ENCODE measurements around the gene SPACA5. TPM values are rescaled to one million over a fixed set of nuclear protein-coding genes. Genes with fewer than 3 reads are reported as not detected.

SPACA5 gene
- total RNA-seq, 1 donor from 2014 or later: not detected

DNA sequence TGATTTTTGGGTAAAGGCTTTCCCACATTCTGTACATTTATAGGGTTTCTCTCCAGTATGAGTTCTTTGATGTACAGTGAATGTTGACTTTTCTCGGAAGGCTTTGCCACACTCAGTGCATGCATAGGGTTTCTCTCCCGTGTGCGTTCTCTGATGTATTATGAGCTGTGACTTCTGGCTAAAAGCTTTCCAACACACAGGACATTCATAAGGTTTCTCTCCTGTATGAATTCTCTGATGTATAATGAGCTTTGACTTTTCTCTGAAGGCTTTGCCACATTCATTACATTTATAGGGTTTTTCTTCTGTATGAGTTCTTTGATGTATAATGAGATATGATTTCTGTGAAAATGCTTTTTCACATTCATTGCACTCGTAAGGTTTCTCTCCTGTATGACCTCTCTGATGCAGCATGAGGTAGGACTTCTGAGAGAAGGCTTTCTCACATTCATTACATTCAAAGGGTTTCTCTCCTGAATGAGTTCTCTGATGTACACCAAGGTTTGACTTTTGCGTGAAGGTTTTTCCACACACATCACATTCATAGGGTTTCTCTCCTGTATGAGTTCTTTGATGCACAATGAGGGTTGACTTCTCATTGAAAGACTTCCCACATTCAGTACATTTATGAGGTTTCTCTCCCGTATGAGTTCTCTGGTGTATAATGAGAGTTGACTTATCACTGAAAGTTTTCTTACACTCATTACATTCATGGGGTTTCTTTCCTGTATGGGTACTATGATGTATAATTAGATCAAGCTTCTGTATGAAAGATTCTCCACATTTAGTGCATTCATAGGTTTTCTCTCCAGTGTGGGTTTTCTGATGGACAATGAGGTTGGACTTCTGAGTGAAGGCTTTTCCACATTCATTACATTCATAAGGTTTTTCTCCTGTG, 30.3 kb upstream of the SPACA5 start:
- Mint-ChIP-seq H3K27ac (ENCODE audit: unreplicated experiment) (no peak overlapping the region), H3K4me3 (ENCODE audit: unreplicated experiment) (peak overlapping the region; percentile 85), H3K27me3 (ENCODE audit: unreplicated experiment) (no peaks in the 10 kb centered on the region), H3K9me3 (ENCODE audit: unreplicated experiment) (peaks cover 23% of the 10 kb centered on the region), H3K4me1 (ENCODE audit: unreplicated experiment) (no peaks in the 10 kb centered on the region), H3K36me3 (ENCODE audit: low read depth, unreplicated experiment) (peaks cover 84% of the 10 kb centered on the region)
- TF ChIP-seq, protein P1, sequence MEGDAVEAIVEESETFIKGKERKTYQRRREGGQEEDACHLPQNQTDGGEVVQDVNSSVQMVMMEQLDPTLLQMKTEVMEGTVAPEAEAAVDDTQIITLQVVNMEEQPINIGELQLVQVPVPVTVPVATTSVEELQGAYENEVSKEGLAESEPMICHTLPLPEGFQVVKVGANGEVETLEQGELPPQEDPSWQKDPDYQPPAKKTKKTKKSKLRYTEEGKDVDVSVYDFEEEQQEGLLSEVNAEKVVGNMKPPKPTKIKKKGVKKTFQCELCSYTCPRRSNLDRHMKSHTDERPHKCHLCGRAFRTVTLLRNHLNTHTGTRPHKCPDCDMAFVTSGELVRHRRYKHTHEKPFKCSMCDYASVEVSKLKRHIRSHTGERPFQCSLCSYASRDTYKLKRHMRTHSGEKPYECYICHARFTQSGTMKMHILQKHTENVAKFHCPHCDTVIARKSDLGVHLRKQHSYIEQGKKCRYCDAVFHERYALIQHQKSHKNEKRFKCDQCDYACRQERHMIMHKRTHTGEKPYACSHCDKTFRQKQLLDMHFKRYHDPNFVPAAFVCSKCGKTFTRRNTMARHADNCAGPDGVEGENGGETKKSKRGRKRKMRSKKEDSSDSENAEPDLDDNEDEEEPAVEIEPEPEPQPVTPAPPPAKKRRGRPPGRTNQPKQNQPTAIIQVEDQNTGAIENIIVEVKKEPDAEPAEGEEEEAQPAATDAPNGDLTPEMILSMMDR (IDR thresholded peaks at IDR 0.05; ENCODE audit: unreplicated experiment): no peak
- DNase-seq (ENCODE audit: low spot score): no peak

DNA sequence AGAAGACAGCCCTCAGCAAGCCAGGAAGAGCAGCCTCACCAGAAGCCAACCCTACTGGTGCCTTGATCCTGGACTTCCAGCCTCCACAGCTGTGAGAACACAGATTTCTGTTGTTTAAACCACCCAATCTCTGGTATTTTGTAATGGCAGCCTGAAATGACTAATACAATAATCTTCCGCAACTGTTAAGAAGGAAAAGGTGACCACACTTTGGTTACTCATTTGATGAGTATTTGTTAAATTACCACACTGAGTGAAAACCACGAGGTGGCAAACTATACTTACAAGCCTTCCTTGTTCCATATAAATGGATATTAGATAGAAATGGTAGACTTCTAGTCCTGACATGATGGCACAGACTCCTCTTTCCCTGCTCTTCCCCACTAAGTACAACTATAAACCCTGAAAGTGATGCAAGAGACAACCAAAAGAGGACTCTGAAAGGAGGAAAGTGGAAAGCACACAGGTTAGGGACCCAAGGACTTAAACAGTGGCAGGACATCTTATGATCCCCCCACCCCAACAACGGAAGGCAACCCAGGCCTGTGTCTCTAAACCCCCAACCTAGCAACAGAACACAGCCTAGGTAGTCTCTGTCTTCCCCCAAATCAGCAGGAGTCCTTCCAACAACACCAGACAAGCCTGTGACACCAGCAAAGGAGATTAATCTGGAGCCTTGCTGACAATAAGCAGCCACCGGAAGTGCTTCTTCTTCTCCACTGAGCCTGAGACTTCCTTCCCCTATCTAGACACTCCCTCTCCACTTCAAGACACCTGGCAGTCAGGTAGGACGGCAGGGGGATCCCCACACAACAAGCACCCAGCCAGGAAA, 15.3 kb upstream of the SPACA5 start:
- Mint-ChIP-seq H3K27ac (ENCODE audit: unreplicated experiment) (no peak overlapping the region), H3K36me3 (ENCODE audit: low read depth, unreplicated experiment) (peaks cover 33% of the 10 kb centered on the region), H3K9me3 (ENCODE audit: unreplicated experiment) (no peaks in the 10 kb centered on the region), H3K27me3 (ENCODE audit: unreplicated experiment) (no peaks in the 10 kb centered on the region), H3K4me3 (ENCODE audit: unreplicated experiment) (no peak overlapping the region), H3K4me1 (ENCODE audit: unreplicated experiment) (peaks cover 4% of the 10 kb centered on the region)
- TF ChIP-seq, protein P1 (IDR thresholded peaks at IDR 0.05; ENCODE audit: unreplicated experiment): no peak
- no peak for DNase-seq (ENCODE audit: low spot score)

DNA sequence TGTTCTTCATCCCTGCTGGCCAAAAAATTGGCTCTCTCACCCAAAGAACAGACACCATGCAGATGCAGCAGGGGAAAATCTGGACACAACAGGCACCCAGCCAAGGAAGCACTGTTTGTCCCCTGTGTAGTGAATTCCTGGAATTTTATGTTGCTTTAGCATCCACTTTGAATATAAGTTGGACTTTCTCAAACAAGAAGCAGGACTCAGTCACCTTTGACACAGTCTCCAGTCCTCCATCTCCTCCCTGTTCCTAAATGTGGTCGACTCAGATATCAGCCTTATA, 14.8 kb upstream of the SPACA5 start:
- Mint-ChIP-seq H3K4me1 (ENCODE audit: unreplicated experiment) (peaks cover 4% of the 10 kb centered on the region), H3K9me3 (ENCODE audit: unreplicated experiment) (no peaks in the 10 kb centered on the region), H3K27me3 (ENCODE audit: unreplicated experiment) (no peaks in the 10 kb centered on the region), H3K27ac (ENCODE audit: unreplicated experiment) (no peak overlapping the region), H3K36me3 (ENCODE audit: low read depth, unreplicated experiment) (peaks cover 28% of the 10 kb centered on the region), H3K4me3 (ENCODE audit: unreplicated experiment) (no peak overlapping the region)
- TF ChIP-seq, protein P1 (IDR thresholded peaks at IDR 0.05; ENCODE audit: unreplicated experiment): no peak
- no peak for DNase-seq (ENCODE audit: low spot score)

DNA sequence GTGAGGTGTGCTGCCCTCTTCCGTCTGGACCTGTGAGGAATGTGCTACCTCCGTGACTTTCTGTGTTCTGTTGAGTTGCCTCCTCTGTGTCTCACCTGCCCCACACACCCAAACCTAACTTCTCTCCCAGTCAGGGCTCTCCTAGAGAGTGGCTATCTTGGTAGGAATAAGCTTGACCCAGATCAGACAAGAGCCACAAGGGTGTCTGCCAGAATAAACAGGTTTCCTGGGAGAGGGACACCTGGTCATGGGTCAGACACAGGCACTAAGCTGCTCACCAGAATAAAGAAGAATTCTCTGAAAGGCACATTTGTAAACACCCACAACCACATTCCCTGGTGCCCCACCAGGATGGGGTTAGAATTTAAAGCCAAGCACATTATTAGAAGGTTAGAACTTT, 14.1 kb upstream of the SPACA5 start:
- peak overlapping the region; percentile 47 for H3K4me3 Mint-ChIP-seq (ENCODE audit: unreplicated experiment)
- peaks cover 4% of the 10 kb centered on the region for H3K4me1 Mint-ChIP-seq (ENCODE audit: unreplicated experiment)
- peaks cover 25% of the 10 kb centered on the region for H3K36me3 Mint-ChIP-seq (ENCODE audit: low read depth, unreplicated experiment)
- DNase-seq (ENCODE audit: low spot score): no peak
- H3K27ac Mint-ChIP-seq (ENCODE audit: unreplicated experiment): no peak overlapping the region
- no peaks in the 10 kb centered on the region for H3K9me3 Mint-ChIP-seq (ENCODE audit: unreplicated experiment)
- no peaks in the 10 kb centered on the region for H3K27me3 Mint-ChIP-seq (ENCODE audit: unreplicated experiment)
- TF ChIP-seq, protein P1 (IDR thresholded peaks at IDR 0.05; ENCODE audit: unreplicated experiment): no peak

DNA sequence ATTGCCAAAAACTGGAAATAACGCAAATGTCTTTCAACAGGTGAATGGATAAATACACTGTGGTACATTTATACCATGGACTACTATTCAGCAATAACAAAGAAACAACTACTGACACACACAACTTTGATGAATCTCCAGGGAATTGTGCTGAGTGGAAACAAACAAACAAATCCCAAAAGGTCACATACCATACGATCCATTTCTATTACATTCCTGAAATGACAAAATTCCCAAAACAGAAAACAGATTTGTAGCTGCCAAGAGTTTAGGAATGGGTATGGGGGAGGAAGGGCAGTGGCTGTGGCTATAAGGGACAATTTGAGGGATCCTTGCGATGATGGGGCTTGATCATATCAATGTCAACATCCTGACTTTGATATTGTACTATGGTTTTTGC, 5.5 kb upstream of the SPACA5 start:
- TF ChIP-seq, protein P1 (IDR thresholded peaks at IDR 0.05; ENCODE audit: unreplicated experiment): no peak
- DNase-seq (ENCODE audit: low spot score): no peak
- H3K4me1 Mint-ChIP-seq (ENCODE audit: unreplicated experiment): peaks cover 3% of the 10 kb centered on the region
- H3K36me3 Mint-ChIP-seq (ENCODE audit: low read depth, unreplicated experiment): peaks cover 5% of the 10 kb centered on the region
- no peak overlapping the region for H3K27ac Mint-ChIP-seq (ENCODE audit: unreplicated experiment)
- no peak overlapping the region for H3K4me3 Mint-ChIP-seq (ENCODE audit: unreplicated experiment)
- no peaks in the 10 kb centered on the region for H3K9me3 Mint-ChIP-seq (ENCODE audit: unreplicated experiment)
- peaks cover 4% of the 10 kb centered on the region for H3K27me3 Mint-ChIP-seq (ENCODE audit: unreplicated experiment)
